ENCODE measurements around the gene C20orf204.
A peak's percentile ranks its signal among the peaks of the same experiment; 100 is the strongest.

Gene C20orf204

GRCh38 chr20:64067005-64067632 is 31.1 kb downstream of the C20orf204 start:
- H3K56ac ChIP-seq (ENCODE audit: low read length): no peak overlapping the region
- peaks cover 3% of the 10 kb centered on the region for H3K4me1 ChIP-seq (ENCODE audit: control insufficient read depth, low read depth, low read length)
- H2AK5ac ChIP-seq (ENCODE audit: low read length): no peak overlapping the region
- no peaks in the 10 kb centered on the region for H3K27me3 ChIP-seq (ENCODE audit: insufficient read depth, low read length, poor library complexity)
- no peak overlapping the region for H3K27ac ChIP-seq (ENCODE audit: low read depth, low read length)
- no peak overlapping the region for H3K4me2 ChIP-seq (ENCODE audit: low read length)
- no peak overlapping the region for H3K9ac ChIP-seq (ENCODE audit: low read length)
- no peak overlapping the region for H2BK15ac ChIP-seq (replicated peaks; ENCODE audit: low read depth)
- H3K18ac ChIP-seq (ENCODE audit: low read length): no peak overlapping the region
- H2BK120ac ChIP-seq (ENCODE audit: low read depth, low read length): no peak overlapping the region
- no CpG with 5 or more reads among the region's 6 CpGs for WGBS (ENCODE audit: extremely low coverage, insufficient coverage, low lambda C conversion rate)
- no peak overlapping the region for H4K5ac ChIP-seq (ENCODE audit: low read length)
- no peak overlapping the region for H3K4ac ChIP-seq (ENCODE audit: low read depth, low read length)
- H3K23ac ChIP-seq (ENCODE audit: low read length): no peak overlapping the region
- no peak overlapping the region for H4K8ac ChIP-seq (ENCODE audit: low read depth, low read length)
- H3K4me3 ChIP-seq (ENCODE audit: low read length): no peak overlapping the region
- DNase-seq: no peak
- no peaks in the 10 kb centered on the region for H3K79me2 ChIP-seq (ENCODE audit: control insufficient read depth, insufficient read depth, low read length)
- peaks cover 2% of the 10 kb centered on the region for H3K79me1 ChIP-seq (ENCODE audit: low read length)
- no peak overlapping the region for H2BK5ac ChIP-seq (ENCODE audit: low read length)
- H3K36me3 ChIP-seq (ENCODE audit: control insufficient read depth, insufficient read depth, low read length): no peaks in the 10 kb centered on the region

GRCh38 chr20:64067733-64068307 is 31.8 kb downstream of the C20orf204 start:
- H3K4ac ChIP-seq (ENCODE audit: low read depth, low read length): no peak overlapping the region
- H3K4me3 ChIP-seq (ENCODE audit: low read length): no peak overlapping the region

GRCh38 chr20:64068386-64069208 is 32.6 kb downstream of the C20orf204 start:
- Histone ChIP-seq H3K18ac (ENCODE audit: low read length) (no peak overlapping the region), H3K9ac (ENCODE audit: low read length) (no peak overlapping the region), H3K4me1 (ENCODE audit: control insufficient read depth, low read depth, low read length) (peaks cover 3% of the 10 kb centered on the region), H4K8ac (ENCODE audit: low read depth, low read length) (no peak overlapping the region), H3K79me2 (ENCODE audit: control insufficient read depth, insufficient read depth, low read length) (no peaks in the 10 kb centered on the region), H3K4me2 (ENCODE audit: low read length) (no peak overlapping the region), H2AK5ac (ENCODE audit: low read length) (no peak overlapping the region), H3K27me3 (ENCODE audit: insufficient read depth, low read length, poor library complexity) (no peaks in the 10 kb centered on the region), H2BK15ac (replicated peaks; ENCODE audit: low read depth) (no peak overlapping the region), H3K56ac (ENCODE audit: low read length) (no peak overlapping the region), H3K4ac (ENCODE audit: low read depth, low read length) (no peak overlapping the region), H3K4me3 (ENCODE audit: low read length) (no peak overlapping the region), H3K23ac (ENCODE audit: low read length) (no peak overlapping the region), H3K27ac (ENCODE audit: low read depth, low read length) (no peak overlapping the region), H3K36me3 (ENCODE audit: control insufficient read depth, insufficient read depth, low read length) (no peaks in the 10 kb centered on the region), H2BK5ac (ENCODE audit: low read length) (no peak overlapping the region), H4K5ac (ENCODE audit: low read length) (no peak overlapping the region), H2BK120ac (ENCODE audit: low read depth, low read length) (no peak overlapping the region), H3K79me1 (ENCODE audit: low read length) (peaks cover 2% of the 10 kb centered on the region)
- WGBS (ENCODE audit: extremely low coverage, insufficient coverage, low lambda C conversion rate): no CpG with 5 or more reads among the region's 12 CpGs
- no peak for DNase-seq

More at GRCh38 chr20:64067733-64068307, 31.8 kb downstream of the C20orf204 start:
- H3K4me2 ChIP-seq (ENCODE audit: low read length): no peak overlapping the region
- WGBS (ENCODE audit: extremely low coverage, insufficient coverage, low lambda C conversion rate): no CpG with 5 or more reads among the region's 12 CpGs
- H3K9ac ChIP-seq (ENCODE audit: low read length): no peak overlapping the region
- H3K36me3 ChIP-seq (ENCODE audit: control insufficient read depth, insufficient read depth, low read length): no peaks in the 10 kb centered on the region
- no peak overlapping the region for H4K5ac ChIP-seq (ENCODE audit: low read length)
- H2BK120ac ChIP-seq (ENCODE audit: low read depth, low read length): no peak overlapping the region
- H3K79me1 ChIP-seq (ENCODE audit: low read length): peaks cover 2% of the 10 kb centered on the region
- no peak overlapping the region for H3K27ac ChIP-seq (ENCODE audit: low read depth, low read length)
- peaks cover 3% of the 10 kb centered on the region for H3K4me1 ChIP-seq (ENCODE audit: control insufficient read depth, low read depth, low read length)
- H3K18ac ChIP-seq (ENCODE audit: low read length): no peak overlapping the region
- H2BK5ac ChIP-seq (ENCODE audit: low read length): no peak overlapping the region
- no peak for DNase-seq
- H2BK15ac ChIP-seq (replicated peaks; ENCODE audit: low read depth): no peak overlapping the region
- no peak overlapping the region for H4K8ac ChIP-seq (ENCODE audit: low read depth, low read length)
- no peak overlapping the region for H2AK5ac ChIP-seq (ENCODE audit: low read length)
- H3K23ac ChIP-seq (ENCODE audit: low read length): no peak overlapping the region
- no peaks in the 10 kb centered on the region for H3K79me2 ChIP-seq (ENCODE audit: control insufficient read depth, insufficient read depth, low read length)
- no peaks in the 10 kb centered on the region for H3K27me3 ChIP-seq (ENCODE audit: insufficient read depth, low read length, poor library complexity)
- no peak overlapping the region for H3K56ac ChIP-seq (ENCODE audit: low read length)

- Histone ChIP-seq H2BK5ac (ENCODE audit: low read length) (no peak overlapping the region), H3K56ac (ENCODE audit: low read length) (no peak overlapping the region), H3K4me2 (ENCODE audit: low read length) (no peak overlapping the region), H2AK5ac (ENCODE audit: low read length) (no peak overlapping the region), H2BK15ac (replicated peaks; ENCODE audit: low read depth) (no peak overlapping the region), H3K23ac (ENCODE audit: low read length) (no peak overlapping the region), H3K9ac (ENCODE audit: low read length) (no peak overlapping the region), H3K4me3 (ENCODE audit: low read length) (no peak overlapping the region), H3K79me1 (ENCODE audit: low read length) (no peaks in the 10 kb centered on the region), H3K18ac (ENCODE audit: low read length) (no peak overlapping the region), H3K4me1 (ENCODE audit: control insufficient read depth, low read depth, low read length) (no peaks in the 10 kb centered on the region), H3K36me3 (ENCODE audit: control insufficient read depth, insufficient read depth, low read length) (no peaks in the 10 kb centered on the region), H4K5ac (ENCODE audit: low read length) (no peak overlapping the region), H3K27me3 (ENCODE audit: insufficient read depth, low read length, poor library complexity) (no peaks in the 10 kb centered on the region), H4K8ac (ENCODE audit: low read depth, low read length) (no peak overlapping the region), H3K4ac (ENCODE audit: low read depth, low read length) (no peak overlapping the region), H3K79me2 (ENCODE audit: control insufficient read depth, insufficient read depth, low read length) (no peaks in the 10 kb centered on the region), H2BK120ac (ENCODE audit: low read depth, low read length) (no peak overlapping the region), H3K27ac (ENCODE audit: low read depth, low read length) (no peak overlapping the region)
- WGBS (ENCODE audit: extremely low coverage, insufficient coverage, low lambda C conversion rate): no CpG with 5 or more reads among the region's 20 CpGs
- no peak for DNase-seq
These were observed 33.2 kb downstream of the C20orf204 start for GRCh38 chr20:64069209-64069613.

GRCh38 chr20:64069614-64070243 is 33.7 kb downstream of the C20orf204 start:
- H4K8ac ChIP-seq (ENCODE audit: low read depth, low read length): no peak overlapping the region
- H3K27ac ChIP-seq (ENCODE audit: low read depth, low read length): no peak overlapping the region
- no peak overlapping the region for H3K4me2 ChIP-seq (ENCODE audit: low read length)
- WGBS (ENCODE audit: extremely low coverage, insufficient coverage, low lambda C conversion rate): no CpG with 5 or more reads among the region's 14 CpGs
- peak; percentile 60 for DNase-seq
- H3K4me1 ChIP-seq (ENCODE audit: control insufficient read depth, low read depth, low read length): no peaks in the 10 kb centered on the region
- no peaks in the 10 kb centered on the region for H3K79me2 ChIP-seq (ENCODE audit: control insufficient read depth, insufficient read depth, low read length)
- H2AK5ac ChIP-seq (ENCODE audit: low read length): no peak overlapping the region
- no peaks in the 10 kb centered on the region for H3K79me1 ChIP-seq (ENCODE audit: low read length)
- H3K4me3 ChIP-seq (ENCODE audit: low read length): no peak overlapping the region
- H4K5ac ChIP-seq (ENCODE audit: low read length): no peak overlapping the region
- no peak overlapping the region for H3K9ac ChIP-seq (ENCODE audit: low read length)
- H2BK15ac ChIP-seq (replicated peaks; ENCODE audit: low read depth): no peak overlapping the region
- H2BK5ac ChIP-seq (ENCODE audit: low read length): no peak overlapping the region
- H3K18ac ChIP-seq (ENCODE audit: low read length): no peak overlapping the region
- H3K27me3 ChIP-seq (ENCODE audit: insufficient read depth, low read length, poor library complexity): no peaks in the 10 kb centered on the region
- no peak overlapping the region for H3K4ac ChIP-seq (ENCODE audit: low read depth, low read length)
- H3K23ac ChIP-seq (ENCODE audit: low read length): no peak overlapping the region
- H2BK120ac ChIP-seq (ENCODE audit: low read depth, low read length): no peak overlapping the region
- H3K36me3 ChIP-seq (ENCODE audit: control insufficient read depth, insufficient read depth, low read length): no peaks in the 10 kb centered on the region
- H3K56ac ChIP-seq (ENCODE audit: low read length): no peak overlapping the region

Measured in mesendoderm (in vitro differentiated cells).